RWPE2 (cell line): Measurements from ENCODE around the gene XPR1.
"Not testable (repeated sequence)": the region's sequence is repeated elsewhere in the genome, so short reads cannot be mapped to it uniquely, and the experiment has no call there.

Source experiments
- ATAC-seq: fragments of 200-7000 bp; cut with Tn5 transposase; 3 replicates; pipeline ENCODE4 v1.9.1; 2021; ENCODE audit warnings: low read depth
- DNase-seq: peaks from one replicate; pipeline ENCODE4 v3.0.0-alpha.2; 2020; ENCODE audit warnings: low spot score
- H3K27ac ChIP-seq: fragments of 450-650 bp; 2 replicates; pipeline ENCODE4 v1.5.1; 2017; ENCODE audit warnings: mild to moderate bottlenecking; ENCODE audit not compliant: poor library complexity, severe bottlenecking
- H3K27me3 ChIP-seq: fragments of 250-450 bp; sonication (Bioruptor Pico); 2 replicates; pipeline ENCODE4 v1.5.1; 2021; ENCODE audit warnings: mild to moderate bottlenecking, moderate library complexity; ENCODE audit not compliant: insufficient read depth, poor library complexity, severe bottlenecking
- H3K36me3 ChIP-seq: fragments of 250-450 bp; sonication (Bioruptor Pico); 2 replicates; pipeline ENCODE4 v1.5.1; 2020; ENCODE audit warnings: low read depth, mild to moderate bottlenecking, moderate library complexity
- H3K4me1 ChIP-seq: fragments of 250-450 bp; sonication (Bioruptor Pico); 2 replicates; pipeline ENCODE4 v1.5.1; 2021; ENCODE audit warnings: mild to moderate bottlenecking, moderate library complexity; ENCODE audit not compliant: insufficient read depth, poor library complexity, severe bottlenecking
- H3K4me3 ChIP-seq: fragments of 250-450 bp; sonication (Bioruptor Pico); 2 replicates; pipeline ENCODE4 v1.5.1; 2021; ENCODE audit warnings: mild to moderate bottlenecking, moderate library complexity; ENCODE audit not compliant: severe bottlenecking
- H3K9me3 ChIP-seq: fragments of 250-450 bp; sonication (Bioruptor Pico); 2 replicates; pipeline ENCODE4 v1.5.1; 2021; ENCODE audit warnings: mild to moderate bottlenecking, moderate library complexity; ENCODE audit not compliant: severe bottlenecking
- CTCF ChIP-seq: fragments of 450-650 bp; IDR thresholded peaks from one replicate; pipeline ENCODE4 v1.5.1; 2017; ENCODE audit warnings: mild to moderate bottlenecking, moderate library complexity; ENCODE audit not compliant: poor library complexity, severe bottlenecking

The XPR1 gene

GRCh38 chr1:180786624-180787023, 154.8 kb downstream of the XPR1 start:
- no peak for ATAC-seq
- H3K27ac ChIP-seq = no peak overlapping the region
- H3K36me3 ChIP-seq = no peaks in the 10 kb centered on the region
- H3K4me1 ChIP-seq = peaks cover 3% of the 10 kb centered on the region
- H3K9me3 ChIP-seq = no peaks in the 10 kb centered on the region
- H3K4me3 ChIP-seq = no peak overlapping the region
- H3K27me3 ChIP-seq = no peaks in the 10 kb centered on the region
- no peak for DNase-seq
- TF ChIP-seq CTCF = no peak

GRCh38 chr1:180787628-180788307, 155.9 kb downstream of the XPR1 start:
- no peaks in the 10 kb centered on the region for H3K9me3 ChIP-seq
- no peaks in the 10 kb centered on the region for H3K27me3 ChIP-seq
- no peaks in the 10 kb centered on the region for H3K36me3 ChIP-seq
- ATAC-seq = no peak
- no peak overlapping the region for H3K4me3 ChIP-seq
- no peak overlapping the region for H3K27ac ChIP-seq
- peaks cover 6% of the 10 kb centered on the region for H3K4me1 ChIP-seq
- no peak for DNase-seq
- no peak for TF ChIP-seq CTCF

- Histone ChIP-seq H3K4me1 (peaks cover 6% of the 10 kb centered on the region), H3K27me3 (no peaks in the 10 kb centered on the region), H3K36me3 (0 out of 2 replicates have a peak, but pooled peaks cover 4% of the 10 kb centered on the region), H3K9me3 (no peaks in the 10 kb centered on the region), H3K27ac (no peak overlapping the region), H3K4me3 (no peak overlapping the region)
- ATAC-seq (no peak), DNase-seq (no peak)
- no peak for TF ChIP-seq CTCF
Observed at GRCh38 chr1:180789460-180789859, 157.6 kb downstream of the XPR1 start.

GRCh38 chr1:180791152-180791551, 159.3 kb downstream of the XPR1 start:
- H3K4me3 ChIP-seq, ATAC-seq: not testable (repeated sequence)

GRCh38 chr1:180791806-180792205, 160.0 kb downstream of the XPR1 start:
- Histone ChIP-seq H3K4me3 (no peak overlapping the region), H3K36me3 (0 out of 2 replicates have a peak, but pooled peaks cover 4% of the 10 kb centered on the region), H3K4me1 (peaks cover 6% of the 10 kb centered on the region), H3K9me3 (no peaks in the 10 kb centered on the region), H3K27me3 (no peaks in the 10 kb centered on the region), H3K27ac (no peak overlapping the region)
- peak; percentile 45; the same call in 2 of the 3 replicates for ATAC-seq
- no peak for TF ChIP-seq CTCF
- DNase-seq = no peak

More at GRCh38 chr1:180791152-180791551, 159.3 kb downstream of the XPR1 start:
- not testable (repeated sequence) for H3K4me1 ChIP-seq, H3K27me3 ChIP-seq, H3K27ac ChIP-seq, H3K9me3 ChIP-seq, DNase-seq, H3K36me3 ChIP-seq
